GM18868 (cell line): ENCODE data around the gene METRN.

Experiments
- ATAC-seq: cut with Tn5 transposase; IDR thresholded peaks from one replicate; pipeline ENCODE4 v1.9.1; 2021; ENCODE audit warnings: mild to moderate bottlenecking, moderate library complexity; ENCODE audit not compliant: unreplicated experiment

The METRN gene

GRCh38 chr16:677316-678190 is 37.4 kb upstream of the METRN start:
- no peak for ATAC-seq

DNA sequence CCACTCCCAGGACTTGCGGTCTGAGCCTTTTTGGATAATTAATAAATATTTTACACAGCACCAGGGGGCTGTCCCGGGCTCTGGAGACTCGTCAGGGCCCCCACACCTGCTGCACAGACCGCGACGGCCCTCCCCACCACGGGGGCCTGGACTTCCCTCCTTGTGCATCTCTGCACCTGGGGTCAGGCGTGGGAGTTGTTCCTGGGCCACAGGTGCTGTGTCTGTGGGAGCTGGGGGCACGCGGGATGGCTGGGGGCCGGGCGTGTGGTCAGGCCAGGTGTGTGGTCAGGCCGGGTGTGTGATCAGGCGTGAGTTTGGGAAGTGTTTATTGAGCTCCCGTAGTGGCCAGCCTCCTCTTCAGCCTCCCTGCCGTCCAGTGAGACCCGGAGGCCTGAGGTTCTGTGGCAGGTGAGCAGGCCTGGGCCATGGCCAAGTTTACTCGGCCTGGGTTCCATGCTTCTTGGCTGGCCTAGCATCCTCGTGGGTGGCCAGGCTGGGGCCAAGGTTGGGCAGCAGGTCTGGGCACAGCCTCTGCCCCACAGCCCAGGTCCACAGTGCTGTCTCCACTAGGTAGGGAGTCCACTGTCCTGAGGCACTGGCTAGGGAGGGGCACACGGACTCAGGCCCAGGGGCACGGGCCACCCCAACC is 36.6 kb upstream of the METRN start:
- ATAC-seq: no peak

GRCh38 chr16:678858-679813 is 35.8 kb upstream of the METRN start:
- no peak for ATAC-seq

DNA sequence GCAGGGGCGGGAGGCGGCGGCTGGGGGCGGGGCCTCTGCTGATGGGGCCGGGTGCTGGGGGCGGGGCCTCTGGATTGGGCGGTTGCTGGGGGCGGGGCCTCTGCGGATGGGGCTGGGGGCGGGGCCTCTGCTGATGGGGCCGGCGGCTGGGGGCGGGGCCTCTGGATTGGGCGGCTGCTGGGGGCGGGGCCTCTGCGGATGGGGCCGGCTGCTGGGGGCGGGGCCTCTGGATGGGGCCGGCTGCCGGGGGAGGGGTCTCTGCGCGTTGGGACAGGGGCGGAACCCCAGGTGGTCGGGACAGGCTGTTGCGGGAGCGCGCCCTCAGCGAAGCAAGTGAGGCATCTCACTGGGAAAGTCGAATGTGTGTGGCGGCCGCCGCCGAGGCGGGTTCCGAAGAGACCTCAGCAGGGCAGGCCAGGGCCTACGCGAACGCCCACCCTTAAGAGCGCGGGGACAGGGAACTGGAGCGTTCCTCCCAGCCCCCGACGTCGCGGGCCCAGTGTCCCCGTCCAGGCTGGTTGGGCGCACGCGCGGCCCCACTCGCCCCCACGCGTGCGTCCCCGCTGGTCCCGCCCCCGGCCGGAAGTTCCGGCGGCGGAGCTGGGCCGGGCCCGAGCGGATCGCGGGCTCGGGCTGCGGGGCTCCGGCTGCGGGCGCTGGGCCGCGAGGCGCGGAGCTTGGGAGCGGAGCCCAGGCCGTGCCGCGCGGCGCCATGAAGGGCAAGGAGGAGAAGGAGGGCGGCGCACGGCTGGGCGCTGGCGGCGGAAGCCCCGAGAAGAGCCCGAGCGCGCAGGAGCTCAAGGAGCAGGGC is 34.9 kb upstream of the METRN start, which contains the start of gene STUB1:
Gene STUB1, plus strand, starts transcription at position 597 of the 811 bp plus-strand sequence. Its CDS starts 116 bp downstream, at position 713.
- ATAC-seq: peak; percentile 37

GRCh38 chr16:680625-680945 is 34.3 kb upstream of the METRN start:
- no peak for ATAC-seq

GRCh38 chr16:680967-681745 is 33.8 kb upstream of the METRN start:
- no peak for ATAC-seq

DNA sequence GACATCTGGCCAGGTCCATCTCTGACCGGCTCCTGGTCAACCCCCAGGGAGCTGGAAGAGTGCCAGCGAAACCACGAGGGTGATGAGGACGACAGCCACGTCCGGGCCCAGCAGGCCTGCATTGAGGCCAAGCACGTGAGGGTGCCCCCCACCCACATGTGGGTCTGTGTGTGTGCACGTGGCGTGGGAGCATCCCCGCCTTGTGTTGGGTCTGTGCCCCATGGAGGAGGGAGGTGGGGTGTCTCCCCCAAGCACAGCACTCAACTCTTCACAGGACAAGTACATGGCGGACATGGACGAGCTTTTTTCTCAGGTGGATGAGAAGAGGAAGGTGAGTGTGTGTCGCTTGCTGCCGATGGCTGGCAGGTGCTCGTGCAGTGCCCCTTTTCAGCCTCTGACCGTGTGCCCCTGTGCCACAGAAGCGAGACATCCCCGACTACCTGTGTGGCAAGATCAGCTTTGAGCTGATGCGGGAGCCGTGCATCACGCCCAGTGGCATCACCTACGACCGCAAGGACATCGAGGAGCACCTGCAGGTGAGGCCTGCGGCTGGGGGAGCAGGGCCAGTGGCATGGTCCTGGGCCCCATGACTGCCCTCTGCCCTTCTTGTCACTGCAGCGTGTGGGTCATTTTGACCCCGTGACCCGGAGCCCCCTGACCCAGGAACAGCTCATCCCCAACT is 33.0 kb upstream of the METRN start:
- no peak for ATAC-seq

- ATAC-seq: no peak
Observed at GRCh38 chr16:682493-683395, 32.2 kb upstream of the METRN start.

- ATAC-seq: no peak
Observed at GRCh38 chr16:683396-684070, 31.4 kb upstream of the METRN start.

DNA sequence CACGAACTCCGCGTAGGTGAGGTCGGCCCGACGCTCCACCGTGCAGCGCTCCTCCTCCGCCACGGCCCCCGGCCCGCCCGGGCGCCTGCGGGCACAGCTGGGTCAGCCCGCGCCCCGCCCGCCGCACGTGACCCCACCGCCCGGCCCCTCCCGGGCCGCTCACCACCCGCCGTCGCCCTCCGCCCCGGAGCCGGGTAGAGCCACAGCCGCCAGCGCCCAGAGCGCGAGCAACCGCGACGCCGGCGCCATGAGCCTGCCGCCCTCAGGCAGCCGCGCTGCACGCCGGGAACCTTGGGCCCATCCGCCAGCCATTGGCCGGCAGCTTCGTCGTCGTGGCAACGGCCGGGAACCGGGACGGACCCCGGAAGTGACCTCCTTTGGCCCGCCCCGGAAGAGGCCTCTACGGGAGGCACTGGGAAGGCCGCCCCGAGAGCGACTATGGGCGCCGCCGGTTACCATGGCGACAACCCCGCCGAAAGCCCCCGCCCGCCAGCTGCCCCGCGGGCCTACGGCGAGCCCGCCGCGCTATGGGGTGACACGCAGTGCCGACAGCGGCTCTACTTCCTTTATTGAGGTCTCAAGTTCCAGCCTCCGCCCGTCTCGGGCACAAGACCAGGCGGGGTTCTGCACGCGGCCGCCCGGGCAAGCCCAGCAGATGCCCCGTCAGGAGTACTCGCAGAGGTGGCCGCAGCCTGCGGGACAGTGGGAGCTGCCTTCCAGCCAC is 30.7 kb upstream of the METRN start, which contains the start of gene JMJD8:
Gene JMJD8, minus strand, starts transcription at position 264 of the 724 bp plus-strand sequence. Its CDS starts 15 bp downstream, at position 249.
- ATAC-seq: peak; percentile 70

GRCh38 chr16:684961-685696 is 29.8 kb upstream of the METRN start:
- ATAC-seq: no peak

GRCh38 chr16:685967-686366 is 29.0 kb upstream of the METRN start:
- no peak for ATAC-seq

GRCh38 chr16:686459-687260 is 28.3 kb upstream of the METRN start:
- no peak for ATAC-seq

DNA sequence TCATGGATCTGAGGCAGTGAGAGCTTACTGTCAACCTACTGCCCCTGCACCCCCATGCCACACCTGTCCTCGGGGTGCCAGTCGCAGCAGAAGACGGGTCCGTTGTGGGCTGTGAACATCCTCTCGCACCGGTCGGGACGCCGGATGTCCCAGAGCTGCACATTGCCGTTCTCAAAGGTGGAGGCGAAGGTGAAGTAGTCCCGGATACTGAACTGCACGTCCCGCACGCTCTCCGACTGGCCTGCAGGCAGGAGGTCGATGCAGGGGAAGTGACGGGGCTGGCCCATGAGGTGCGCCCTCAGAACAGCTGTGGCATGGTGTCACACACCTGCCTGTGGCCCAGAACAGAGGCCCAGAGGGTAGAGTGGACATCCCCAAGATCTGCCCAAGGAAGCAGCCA is 27.4 kb upstream of the METRN start:
- no peak for ATAC-seq
